ENCODE measurements around the gene ARHGAP32.

DNA sequence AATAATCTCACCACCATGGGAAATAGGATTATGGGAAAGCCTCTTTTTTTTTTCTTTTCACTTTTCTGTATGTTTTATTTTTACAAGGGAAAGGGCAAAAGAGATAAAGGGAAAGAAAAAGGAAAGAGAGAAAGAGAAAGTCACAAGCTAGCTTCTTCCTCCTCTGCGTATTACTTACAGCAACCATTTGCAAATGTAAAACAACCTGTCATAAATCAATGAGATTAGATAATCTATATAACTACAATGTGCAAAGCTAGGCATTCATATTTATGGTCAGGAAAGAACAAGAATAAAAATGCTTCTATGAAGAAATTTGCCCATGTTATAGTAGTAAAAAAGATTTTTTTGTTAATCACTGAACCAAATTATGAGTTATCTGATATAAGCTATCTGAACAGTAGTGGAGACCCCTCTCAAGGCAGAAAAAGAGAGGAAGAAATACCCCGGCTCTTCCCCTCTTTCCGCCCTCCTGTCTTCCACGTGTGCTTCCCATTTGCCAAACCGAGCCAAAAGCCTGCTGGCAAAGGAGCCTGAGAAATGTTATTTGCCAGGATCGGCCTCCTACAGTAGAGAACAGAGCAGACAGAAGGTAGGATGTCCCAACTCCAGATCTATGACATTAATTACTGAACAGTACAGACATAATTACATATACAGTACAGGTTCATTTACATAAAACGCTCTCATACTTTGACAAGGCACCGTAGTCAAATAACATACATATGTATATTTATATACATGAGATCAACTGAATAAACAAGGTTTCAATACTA is 50.2 kb downstream of the ARHGAP32 start:
- TF ChIP-seq, protein P1, sequence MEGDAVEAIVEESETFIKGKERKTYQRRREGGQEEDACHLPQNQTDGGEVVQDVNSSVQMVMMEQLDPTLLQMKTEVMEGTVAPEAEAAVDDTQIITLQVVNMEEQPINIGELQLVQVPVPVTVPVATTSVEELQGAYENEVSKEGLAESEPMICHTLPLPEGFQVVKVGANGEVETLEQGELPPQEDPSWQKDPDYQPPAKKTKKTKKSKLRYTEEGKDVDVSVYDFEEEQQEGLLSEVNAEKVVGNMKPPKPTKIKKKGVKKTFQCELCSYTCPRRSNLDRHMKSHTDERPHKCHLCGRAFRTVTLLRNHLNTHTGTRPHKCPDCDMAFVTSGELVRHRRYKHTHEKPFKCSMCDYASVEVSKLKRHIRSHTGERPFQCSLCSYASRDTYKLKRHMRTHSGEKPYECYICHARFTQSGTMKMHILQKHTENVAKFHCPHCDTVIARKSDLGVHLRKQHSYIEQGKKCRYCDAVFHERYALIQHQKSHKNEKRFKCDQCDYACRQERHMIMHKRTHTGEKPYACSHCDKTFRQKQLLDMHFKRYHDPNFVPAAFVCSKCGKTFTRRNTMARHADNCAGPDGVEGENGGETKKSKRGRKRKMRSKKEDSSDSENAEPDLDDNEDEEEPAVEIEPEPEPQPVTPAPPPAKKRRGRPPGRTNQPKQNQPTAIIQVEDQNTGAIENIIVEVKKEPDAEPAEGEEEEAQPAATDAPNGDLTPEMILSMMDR (IDR thresholded peaks at IDR 0.05): no peak
- TF ChIP-seq POLR2AphosphoS5 (IDR thresholded peaks at IDR 0.05) (no peak), POLR2A (IDR thresholded peaks at IDR 0.05) (no peak), EP300 (IDR thresholded peaks at IDR 0.05) (no peak)

All from upper lobe of left lung (tissue), 4 donors.